NCI-H1048 (cell line): ENCODE measurements around the gene SELENOM.
"Not testable (repeated sequence)": the region's sequence is repeated elsewhere in the genome, so short reads cannot be mapped to it uniquely, and the experiment has no call there.

Experiments
- DNase-seq: peaks from one replicate; lab custom pipeline; 2025; lab: John Stamatoyannopoulos, UW

Gene SELENOM

GRCh38 chr22:31078389-31078788 is 29.0 kb downstream of the SELENOM start:
- DNase-seq: not testable (repeated sequence)

GRCh38 chr22:31077681-31078080 is 29.7 kb downstream of the SELENOM start:
- DNase-seq: no peak

DNA sequence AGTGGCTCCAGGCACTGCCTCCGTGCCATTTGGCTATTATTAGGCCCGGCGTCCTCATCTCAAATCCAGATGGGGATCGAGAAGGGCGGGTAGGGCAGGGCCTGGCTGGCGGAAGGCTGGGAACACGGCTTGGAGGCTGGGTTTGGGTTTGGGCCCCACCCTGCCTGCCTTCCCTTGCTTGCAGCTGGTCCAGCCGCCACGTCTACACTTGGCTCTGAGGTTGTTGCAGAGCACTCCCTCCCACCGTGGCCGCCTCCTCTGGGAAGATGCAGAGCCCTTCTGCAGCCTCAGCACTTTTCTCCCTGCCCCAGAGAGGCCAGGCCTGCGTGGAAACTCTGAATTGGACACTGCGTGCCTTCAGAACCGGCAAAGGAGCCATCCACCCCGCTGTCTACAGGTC is 31.4 kb downstream of the SELENOM start:
- no peak for DNase-seq

DNA sequence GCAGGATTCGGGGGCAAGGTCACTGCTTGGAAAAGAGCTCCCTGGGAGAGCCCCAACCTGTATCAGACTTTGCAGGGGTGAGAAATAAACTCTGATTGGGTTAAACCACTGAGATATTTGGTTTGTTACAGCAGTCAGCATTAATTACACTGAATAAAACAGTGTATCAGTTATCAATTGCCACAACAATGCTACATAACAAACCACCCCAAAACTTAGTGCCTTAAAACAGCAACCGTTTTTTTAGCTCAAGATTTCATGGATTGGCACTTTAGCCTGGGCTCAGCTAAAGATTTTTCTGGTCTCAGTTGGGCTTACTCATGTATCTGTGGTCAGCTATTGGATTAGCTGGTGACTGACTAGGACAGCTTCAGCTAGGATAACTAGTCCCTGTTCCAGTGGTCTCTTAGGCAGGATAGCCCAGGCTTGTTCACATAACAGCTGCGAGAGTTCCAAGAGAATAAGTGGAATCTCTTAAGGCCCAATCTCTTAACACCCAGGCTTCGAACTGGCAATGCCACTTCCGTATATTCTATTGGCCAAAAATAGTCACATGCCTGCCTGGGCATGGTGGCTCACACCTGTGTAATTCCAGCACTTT is 33.7 kb downstream of the SELENOM start:
- DNase-seq: not testable (repeated sequence)

GRCh38 chr22:31073125-31073524 is 34.2 kb downstream of the SELENOM start:
- DNase-seq: not testable (repeated sequence)

- not testable (repeated sequence) for DNase-seq
Observed at GRCh38 chr22:31069691-31070314, 37.6 kb downstream of the SELENOM start.

GRCh38 chr22:31068970-31069369 is 38.4 kb downstream of the SELENOM start:
- DNase-seq: no peak

GRCh38 chr22:31064369-31064768 is 43.0 kb downstream of the SELENOM start:
- DNase-seq: no peak

DNA sequence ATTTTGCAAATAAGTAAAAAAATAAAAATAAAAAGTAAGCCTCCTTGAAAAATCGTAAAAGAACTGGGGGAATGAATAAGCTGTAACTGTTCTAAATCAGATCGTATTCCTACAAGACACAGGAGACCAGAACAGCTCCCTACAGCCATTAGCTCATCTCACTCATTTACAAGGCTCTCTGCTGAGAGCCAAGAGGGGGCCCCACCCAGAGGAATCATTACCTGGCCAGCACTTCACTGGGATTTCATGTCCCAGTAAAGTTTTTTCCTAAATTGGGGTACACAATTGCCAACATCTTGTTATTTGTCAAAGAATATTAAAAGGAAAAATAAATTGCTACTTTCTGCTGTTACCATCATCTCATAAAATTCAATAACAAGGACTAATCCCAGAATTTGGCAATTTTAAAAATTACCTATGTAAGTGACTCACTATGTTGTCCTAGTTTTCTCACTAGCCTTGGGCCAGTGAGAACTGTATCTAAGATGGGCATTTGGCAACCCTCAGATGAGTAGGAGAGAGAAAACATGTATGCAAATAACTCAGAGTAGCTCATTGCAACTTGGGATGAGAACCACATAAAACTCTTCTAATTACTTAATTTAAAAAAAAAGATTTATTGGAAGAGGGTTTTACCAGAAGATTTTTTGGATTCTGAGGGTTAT is 44.7 kb downstream of the SELENOM start:
- no peak for DNase-seq

DNA sequence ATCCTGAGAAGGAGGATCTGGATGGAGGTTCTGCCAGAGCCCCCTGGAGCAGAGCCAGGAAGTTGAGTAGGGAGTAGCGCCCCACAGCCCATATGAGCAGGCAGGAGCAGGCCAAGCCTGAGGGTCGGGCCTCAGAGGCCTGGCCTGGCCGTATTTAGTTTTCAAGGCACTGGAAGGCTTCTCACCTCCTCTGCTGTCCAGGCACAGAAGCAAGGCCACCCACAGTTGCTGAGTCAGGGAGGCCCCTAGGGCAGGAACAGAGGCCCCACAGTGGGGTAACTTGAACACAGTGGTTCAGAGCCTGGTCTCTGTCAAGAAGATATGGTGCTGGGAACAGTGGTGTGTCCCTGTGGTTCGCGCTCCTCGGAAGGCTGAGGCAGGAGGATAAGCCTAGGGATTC is 47.7 kb downstream of the SELENOM start:
- DNase-seq: not testable (repeated sequence)

DNA sequence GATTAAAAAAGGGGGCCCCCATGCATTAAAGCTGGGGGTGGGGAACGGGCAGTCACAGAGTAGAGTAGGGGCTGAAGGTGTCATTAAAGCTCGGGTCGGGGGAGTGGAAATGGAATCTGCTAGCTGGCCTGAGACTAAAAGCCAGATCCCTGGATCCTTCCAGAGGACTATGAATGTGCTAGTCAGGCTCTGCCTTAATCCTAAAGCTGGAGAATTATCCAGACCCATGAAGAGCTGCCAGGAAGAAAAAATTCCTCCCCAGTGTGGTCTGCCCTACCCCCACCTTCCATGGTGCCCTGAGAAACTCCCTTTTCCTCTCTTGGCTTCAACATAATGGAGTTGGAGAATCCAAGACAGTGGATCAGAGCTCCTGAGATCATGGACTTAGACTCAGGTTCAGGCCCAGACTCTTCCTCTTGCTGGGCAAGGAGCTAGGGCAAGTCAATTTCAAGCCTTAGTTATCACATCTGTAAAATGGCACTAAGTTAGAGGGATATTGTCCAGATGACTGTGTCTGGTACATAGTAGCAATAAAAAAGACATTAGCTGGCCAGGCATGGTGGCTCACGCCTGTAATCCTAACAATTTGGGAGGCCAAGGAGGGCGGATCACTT is 50.3 kb downstream of the SELENOM start:
- DNase-seq: no peak

DNA sequence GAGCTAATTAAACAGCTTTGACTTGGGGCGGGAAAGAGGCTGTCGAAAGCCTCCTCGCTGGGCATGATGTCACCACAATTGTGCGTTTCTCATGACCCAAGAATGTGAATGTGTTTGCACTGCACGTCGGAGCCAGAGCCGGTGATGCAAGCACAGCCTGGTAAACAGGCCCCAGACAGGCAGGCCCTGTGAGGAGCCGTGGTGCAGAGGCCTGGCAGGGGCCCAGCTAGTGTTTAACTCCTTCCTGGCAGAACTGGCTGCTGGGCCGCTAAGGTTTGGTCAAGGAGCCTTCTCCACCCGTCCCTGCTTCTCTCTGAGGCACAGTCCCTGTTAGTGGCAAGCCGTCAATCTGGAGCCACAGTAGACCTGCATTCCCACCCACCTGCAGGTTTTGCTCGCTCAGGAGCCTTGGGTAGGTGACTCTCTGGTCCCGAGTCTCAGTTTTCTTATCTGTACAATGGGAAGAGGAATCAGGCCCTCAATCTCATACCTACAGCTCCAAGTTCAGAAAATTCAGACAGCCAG is 51.7 kb downstream of the SELENOM start:
- no peak for DNase-seq

DNA sequence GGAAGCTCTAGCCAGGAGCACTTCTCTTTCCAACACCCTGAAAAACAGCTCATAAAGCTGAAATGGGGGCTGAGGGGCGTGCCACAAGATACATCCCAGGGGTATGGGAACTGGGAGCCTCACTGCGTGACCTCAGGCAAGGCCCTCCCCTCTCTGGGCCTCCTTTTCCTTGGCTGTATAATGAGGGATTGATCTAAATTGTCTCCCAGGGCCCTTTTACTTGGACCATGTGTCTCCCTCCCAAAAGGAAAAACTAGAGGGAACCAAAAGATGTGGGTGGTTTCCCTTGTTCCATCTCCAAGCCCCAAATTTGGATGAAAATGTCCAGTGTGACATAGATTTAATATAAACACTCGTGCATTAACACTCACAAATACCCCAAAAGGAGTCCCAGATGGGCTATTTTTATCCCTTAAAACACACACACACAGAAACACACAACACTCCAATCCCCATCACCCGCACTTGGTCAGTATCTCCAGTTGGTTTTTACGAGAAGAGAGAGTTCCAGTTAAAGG is 52.2 kb downstream of the SELENOM start:
- no peak for DNase-seq
